GM20431 (cell line): ENCODE measurements around the gene GJE1.
"Not testable (repeated sequence)": the region's sequence is repeated elsewhere in the genome, so short reads cannot be mapped to it uniquely, and the experiment has no call there.

ENCODE experiments used
- in situ Hi-C: fragments of 300-500 bp; cut with MseI, MboI; formaldehyde crosslinking; loops from one replicate; pipeline ENCODE4 v1.15.0; 2020; ENCODE audit warnings: low sequenced_read_pairs; ENCODE audit not compliant: unreplicated experiment

GJE1 gene, protein sequence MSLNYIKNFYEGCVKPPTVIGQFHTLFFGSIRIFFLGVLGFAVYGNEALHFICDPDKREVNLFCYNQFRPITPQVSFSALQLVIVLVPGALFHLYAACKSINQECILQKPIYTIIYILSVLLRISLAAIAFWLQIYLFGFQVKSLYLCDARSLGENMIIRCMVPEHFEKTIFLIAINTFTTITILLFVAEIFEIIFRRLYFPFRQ

DNA sequence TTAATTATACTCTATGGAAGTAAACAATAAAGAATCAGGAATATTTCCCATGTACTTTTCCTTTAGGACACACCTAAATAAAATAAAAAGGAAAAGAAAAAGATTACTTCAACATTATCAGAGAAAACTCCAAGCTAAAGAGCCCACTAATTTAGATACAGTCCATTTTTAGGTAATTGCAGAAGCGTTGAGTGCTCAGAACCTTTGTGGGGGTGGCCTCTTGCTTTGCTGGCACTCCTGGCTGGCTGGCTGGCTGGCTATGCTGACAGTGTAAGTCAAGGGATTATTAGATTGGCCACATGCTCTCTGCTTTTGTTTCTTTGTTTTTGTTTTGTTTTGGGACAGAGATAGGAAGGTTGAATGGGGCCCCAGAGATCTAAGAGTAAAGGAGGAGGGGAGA lies at the start of gene GJE1:
Gene GJE1 (plus strand): TSS at position 301 of the 400 bp plus-strand sequence. CDS start 234 bp downstream, outside the sequence.
- in situ Hi-C loops, result loop anchor here (25.0 kb wide), 1 partner anchor 255 kb away; no protein-coding TSS in a partner anchor

DNA sequence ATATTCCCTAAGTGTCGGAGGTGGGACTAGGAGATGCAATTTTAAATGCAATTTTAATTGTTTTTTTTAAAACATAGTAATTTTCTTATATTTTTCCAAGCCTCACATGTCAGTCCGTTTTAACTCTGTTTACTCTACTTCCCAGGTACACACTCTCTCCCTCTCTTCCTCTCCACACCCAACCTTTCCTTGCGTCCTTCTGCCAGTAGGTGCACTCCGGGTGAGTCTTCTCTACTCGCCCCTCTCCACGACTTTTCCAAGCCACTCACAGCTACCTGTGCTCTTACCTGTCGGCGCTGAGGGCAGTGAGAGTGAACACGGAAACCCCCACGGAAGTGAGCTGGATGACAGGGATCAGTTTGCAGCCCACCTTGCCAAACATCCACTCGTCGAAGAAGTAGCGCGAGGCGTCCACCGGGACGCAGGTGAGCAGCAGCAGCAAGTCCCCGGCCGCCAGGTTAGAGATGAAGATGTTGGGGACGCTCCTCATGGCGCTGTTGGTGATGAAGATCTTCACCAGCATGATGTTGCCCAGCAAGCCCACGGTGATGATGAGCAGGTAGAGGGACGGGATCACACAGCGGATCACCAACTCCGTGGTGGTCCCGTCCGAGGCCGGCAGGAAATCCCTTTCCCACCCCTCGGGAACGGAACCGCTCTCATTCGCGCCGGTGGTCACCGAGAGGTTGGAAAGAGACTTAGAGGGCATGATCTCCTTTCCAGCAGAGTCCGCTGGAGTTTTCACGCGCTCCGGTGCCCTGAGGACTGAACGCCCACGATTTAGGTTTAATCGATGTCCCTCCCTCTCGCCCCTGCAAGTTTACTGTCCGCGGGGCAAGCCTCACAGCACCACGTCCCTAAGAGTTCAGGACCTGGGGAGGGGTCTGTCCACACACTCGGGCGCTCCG lies 44.5 kb upstream of the GJE1 start:
- in situ Hi-C loops, result no loop called here

DNA sequence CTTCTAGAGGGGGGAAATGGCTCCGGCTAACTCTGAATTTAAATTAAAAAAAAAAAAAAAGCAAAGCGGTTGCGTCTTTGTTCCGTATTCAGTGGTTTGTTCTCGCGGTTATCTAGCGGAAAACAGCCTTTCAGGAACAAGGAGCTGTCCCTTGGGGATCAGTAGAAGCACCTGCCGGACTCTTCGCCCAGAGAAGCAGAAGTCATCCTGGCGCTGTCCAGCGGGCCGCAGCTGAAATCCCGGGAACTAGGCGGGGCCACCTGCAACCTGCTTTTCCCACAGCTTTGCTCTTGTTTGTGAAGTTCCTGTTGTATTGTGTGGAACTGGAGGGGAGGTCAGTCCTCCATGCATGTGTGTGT lies 43.9 kb upstream of the GJE1 start:
- in situ Hi-C loops, result no loop called here

DNA sequence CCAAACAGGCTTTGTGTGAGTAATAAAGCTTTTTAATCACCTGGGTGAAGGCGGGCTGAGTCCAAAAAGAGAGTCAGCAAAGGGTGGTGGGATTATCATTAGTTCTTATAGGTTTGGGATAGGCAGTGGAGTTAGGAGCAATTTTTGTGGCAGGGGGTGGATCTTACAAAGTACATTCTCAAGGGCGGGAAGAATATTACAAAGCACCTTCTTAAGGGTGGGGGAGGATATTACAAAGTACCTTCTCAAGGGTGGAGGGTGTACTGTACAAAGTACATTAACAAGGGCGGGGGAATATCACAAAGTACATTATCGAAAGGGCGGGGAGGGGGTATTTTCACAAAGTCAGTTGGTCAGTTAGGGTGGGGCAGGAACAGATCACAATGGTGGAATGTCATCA lies 27.9 kb upstream of the GJE1 start:
- in situ Hi-C loops, result not testable (repeated sequence)

DNA sequence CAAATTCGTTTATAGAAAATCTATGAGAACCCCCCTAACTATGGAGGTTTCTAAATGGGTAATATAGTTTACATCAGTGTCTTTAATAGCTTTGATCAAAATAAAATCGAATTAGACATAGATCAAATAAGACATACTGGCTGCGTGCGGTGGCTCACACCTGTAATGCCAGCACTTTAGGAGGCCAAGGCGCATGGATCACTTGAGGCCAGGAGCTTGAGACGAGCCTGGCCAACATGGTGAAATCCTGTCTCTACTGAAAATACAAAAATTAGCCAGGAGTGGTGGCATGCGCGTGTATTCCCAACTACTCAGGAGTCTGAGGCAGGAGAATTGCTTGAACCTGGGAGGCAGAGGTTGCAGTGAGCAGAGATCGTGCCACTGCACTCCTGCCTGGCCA lies 21.9 kb upstream of the GJE1 start:
- in situ Hi-C loops, result not testable (repeated sequence)

DNA sequence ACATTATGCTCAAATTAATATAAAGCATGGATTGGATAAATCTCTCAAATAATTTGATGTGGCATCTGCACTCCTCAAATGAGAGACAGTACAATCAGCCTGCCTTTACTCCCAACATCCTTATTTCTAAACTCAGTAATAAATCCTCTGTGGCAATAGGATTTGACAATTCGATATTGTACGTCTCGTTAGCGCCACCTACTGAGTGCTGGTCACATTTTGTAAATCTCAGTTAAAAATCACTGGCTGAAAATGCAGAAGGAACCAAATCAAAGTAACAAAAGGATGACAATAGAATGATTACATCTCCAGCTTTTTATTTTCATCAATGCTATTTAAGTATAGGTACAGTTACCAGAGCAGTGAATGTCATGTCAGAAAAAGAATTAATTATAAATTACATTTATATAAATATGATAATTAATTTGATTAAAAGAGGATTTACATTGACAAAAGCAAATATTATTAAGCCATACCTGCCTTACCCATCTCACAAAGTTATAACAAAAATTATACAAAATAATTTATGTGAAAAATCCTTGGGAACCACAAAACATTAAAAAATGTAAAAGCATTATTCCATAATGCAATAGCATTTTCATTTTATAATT lies 20.2 kb upstream of the GJE1 start:
- in situ Hi-C loops, result no loop called here

DNA sequence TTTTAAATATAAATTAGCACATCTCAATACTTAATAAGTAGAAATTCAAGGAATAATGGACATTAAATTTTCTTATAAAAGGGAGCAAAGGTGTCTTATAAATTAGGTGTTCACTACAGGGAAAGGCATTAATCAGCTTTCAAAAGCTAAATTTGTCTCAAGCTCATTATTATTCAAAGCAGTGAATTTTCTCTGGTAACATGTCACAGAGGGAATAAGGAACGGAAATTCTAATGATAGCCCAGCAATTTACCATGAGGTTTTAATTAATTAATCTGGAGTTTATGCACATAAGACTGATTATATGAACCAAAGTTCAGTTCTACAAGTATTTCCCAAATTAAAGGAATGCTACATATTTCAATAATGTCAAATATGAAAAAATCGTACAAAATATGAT lies 15.4 kb upstream of the GJE1 start:
- in situ Hi-C loops, result no loop called here

DNA sequence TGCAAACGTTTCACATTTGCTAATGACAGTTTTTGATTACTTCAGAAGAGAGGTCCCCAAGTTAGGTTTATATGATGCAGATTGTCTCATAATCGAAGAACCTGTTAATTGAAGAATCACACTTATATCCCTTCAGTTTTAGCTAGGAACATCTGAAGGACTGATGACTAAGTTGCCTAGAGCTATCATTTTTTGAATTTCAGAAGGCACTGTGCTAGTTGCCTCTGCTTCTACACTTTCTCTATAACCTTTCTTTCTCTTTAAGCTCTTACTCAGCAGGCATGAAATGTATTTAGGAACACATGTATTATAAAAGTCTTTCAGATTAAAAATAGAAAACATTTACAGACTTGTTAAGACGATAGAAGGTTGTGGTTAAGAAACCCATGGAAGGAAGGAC lies 14.4 kb upstream of the GJE1 start:
- in situ Hi-C loops, result no loop called here

DNA sequence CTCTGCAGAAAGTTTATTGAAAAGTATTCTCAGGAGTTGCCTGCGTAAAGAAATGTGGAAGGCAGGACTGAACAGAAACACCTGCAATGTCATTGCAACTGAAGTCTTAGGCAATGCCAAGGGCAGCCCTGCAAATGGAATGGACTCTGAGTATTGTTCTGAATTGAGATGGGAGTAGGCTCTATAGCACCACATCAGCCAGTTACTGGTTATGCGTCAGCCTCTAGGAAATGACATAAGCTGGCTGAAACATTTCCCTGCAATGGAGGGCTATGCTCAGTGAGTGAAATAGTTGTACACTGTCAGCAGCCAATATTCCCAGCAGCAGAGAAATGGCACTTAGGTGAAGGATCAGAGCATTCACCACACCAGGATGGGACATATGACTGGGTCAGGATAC lies 13.8 kb upstream of the GJE1 start:
- in situ Hi-C loops, result no loop called here

DNA sequence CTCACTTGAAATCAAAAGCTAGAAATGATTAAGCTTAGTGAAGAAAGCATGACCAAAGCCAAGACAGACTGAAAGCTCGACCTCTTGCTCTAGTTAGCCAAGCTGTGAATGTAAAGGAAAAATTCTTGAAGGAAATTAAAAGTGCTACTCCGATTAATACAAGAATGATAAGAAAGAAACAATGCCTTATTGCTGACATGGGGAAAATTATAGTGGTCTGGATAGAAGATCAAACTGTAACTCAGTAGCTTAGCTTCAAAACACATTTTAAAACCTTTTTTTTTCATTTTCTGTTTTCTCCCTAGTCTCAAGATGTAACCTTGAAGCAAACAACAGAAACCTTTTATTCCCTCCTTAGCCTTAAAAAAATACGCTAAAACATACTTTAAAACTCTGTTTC lies 11.4 kb upstream of the GJE1 start:
- in situ Hi-C loops, result no loop called here

DNA sequence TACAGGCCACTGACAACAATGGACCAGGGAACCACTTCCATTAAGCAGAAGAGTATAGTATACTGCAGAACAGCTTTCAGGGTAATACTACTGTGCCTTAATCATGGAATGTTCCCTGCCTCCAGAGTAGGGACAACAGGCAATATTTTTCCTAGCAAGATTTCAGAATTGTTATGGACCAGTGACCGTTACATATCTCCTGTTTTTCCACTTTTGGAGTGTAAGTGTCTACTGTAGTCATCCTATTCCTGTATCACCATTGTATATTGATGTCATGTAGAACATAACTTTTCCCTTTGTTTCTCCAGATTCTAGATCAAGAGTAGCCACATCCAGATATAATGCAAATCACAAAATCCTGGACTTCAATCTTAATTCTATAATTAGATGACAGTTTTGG lies 1.9 kb upstream of the GJE1 start:
- in situ Hi-C loops, result loop anchor here (25.0 kb wide), 1 partner anchor 256 kb away; no protein-coding TSS in a partner anchor

DNA sequence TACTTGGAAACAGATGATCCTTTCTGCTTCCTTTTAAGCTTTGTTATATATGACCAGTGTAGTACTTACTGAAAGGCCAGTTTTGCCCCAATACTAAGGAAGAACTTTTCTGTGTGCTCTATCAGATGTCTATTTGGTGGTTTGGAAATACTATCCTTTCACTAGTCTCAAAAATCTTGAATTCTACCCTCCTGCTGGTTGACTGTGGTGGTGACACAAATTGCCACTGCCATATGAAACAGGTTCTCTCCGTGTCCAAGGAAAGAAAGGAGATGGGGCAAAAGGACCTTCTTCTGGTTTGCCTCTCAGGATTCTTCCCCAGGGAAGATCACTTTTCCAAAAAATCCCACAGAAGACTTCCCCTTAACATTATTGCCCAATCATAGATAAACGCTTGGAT lies 6.2 kb downstream of the GJE1 start:
- in situ Hi-C loops, result loop anchor here (25.0 kb wide), 1 partner anchor 248 kb away; no protein-coding TSS in a partner anchor

DNA sequence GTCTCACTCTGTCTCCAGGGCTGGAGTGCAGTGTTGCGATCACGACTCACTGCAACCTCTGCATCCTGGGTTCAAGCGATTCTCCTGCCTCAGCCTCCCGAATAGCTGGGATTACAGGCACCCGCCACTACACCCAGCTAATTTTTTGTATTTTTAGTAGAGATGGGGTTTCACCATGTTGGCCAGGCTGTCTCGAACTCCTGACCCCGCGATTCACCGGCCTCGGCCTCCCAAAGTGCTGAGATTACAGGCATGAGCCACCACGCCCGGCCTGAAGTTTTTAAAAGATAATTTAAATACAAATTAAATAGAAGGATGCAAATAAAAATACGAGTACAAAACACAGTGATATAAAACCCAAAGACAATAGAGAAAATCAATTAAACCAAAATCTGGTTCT lies 8.8 kb downstream of the GJE1 start:
- in situ Hi-C loops, result loop anchor here (25.0 kb wide), 1 partner anchor 246 kb away; no protein-coding TSS in a partner anchor

DNA sequence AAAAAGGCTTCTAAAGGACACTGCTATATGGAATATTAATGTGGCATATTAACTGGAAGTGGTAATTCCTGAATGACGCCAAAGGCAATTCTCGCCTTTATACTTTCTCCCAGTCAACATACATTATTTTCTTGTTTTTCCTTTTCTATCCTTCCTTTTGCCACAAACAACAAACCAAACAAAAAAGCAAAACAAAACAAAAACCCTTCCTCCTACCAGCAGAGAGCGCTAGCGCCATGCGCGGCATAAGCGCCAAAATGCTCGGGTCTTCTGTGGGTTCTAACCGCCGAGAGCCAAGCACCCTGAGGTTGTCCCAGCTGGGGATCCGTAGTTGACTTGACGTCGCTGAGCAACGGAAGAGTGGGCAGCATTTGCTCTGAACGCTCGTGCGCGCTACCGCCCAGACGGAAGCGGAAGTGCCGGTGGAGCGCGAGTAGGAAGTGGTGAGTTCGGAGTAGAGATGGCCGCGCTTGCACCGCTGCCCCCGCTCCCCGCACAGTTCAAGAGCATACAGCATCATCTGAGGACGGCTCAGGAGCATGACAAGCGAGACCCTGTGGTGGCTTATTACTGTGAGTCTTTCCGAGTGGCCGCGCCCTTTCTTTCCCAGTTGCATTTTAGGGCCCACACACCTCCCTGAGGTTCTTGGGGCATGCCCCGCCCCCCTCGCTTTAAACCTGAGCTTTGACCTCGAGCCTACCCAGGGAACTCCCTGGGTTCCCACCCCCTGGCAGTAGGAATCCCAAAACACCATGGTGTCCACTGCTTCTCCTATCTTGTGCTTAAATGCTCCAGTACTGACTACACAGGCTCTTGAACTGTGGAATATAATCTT lies 14.3 kb downstream of the GJE1 start, which contains the start of the genes NMBR and VTA1:
Gene NMBR (minus strand): TSS at position 295 of the 835 bp plus-strand sequence. CDS start 58,464 bp downstream, outside the sequence.
Gene VTA1 (plus strand): TSS at position 436 of the 835 bp plus-strand sequence. CDS start 25 bp downstream, at position 461.
- in situ Hi-C loops, result loop anchor here (25.0 kb wide), 1 partner anchor 240 kb away; no protein-coding TSS in a partner anchor

DNA sequence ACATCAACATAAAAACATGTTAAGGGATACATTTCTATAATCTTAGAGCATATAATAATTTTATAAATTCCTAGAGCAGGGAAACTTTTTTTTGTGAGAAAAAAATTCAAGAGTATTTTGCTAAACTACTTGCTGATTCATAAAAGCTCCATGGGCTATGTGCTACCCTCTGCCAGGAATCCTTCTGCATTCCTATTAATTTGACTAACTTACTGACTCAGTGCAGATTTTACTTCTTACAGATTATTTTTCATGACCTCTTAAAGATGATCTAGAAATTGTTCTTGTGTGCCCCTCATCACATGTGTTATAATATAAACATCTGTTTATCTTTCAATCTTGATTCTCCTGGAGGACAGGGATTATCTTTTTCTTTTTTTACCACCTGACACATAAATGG lies 20.0 kb downstream of the GJE1 start:
- in situ Hi-C loops, result no loop called here

DNA sequence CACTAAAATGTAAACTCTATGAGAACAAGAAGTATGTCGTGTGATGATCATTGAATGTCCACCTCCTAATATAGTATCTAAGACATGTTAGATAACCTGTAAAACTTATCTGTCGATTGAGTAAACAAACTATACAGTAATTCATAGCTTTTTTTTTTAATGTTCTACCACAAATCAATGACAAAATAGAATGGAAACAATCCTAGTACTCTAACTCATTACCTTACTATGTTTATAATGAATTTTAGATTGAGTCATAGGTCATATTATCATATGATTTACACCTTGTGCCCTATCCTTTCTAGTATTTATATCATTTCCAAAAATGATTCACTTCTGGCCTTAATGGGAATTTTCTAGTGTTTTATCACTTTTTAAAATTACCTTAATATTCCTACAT lies 20.5 kb downstream of the GJE1 start:
- in situ Hi-C loops, result no loop called here

DNA sequence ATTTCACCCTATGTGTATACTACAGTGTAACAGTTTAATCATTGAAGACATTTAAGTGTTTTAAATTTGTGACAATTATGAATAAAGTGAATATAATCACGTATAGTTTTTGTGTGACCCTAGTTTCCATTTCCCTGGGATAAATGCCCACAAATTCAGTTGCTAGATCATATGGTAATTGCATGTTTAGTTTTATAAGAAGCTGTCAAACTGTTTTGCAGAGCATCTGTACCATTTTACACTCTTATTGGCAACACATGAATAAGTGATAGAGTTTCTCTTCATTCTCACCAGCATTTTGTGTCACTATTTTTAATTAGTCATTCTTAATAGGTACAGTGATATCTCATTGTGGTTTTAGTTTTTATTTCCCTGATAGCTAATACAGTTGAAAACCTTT lies 21.6 kb downstream of the GJE1 start:
- in situ Hi-C loops, result no loop called here

DNA sequence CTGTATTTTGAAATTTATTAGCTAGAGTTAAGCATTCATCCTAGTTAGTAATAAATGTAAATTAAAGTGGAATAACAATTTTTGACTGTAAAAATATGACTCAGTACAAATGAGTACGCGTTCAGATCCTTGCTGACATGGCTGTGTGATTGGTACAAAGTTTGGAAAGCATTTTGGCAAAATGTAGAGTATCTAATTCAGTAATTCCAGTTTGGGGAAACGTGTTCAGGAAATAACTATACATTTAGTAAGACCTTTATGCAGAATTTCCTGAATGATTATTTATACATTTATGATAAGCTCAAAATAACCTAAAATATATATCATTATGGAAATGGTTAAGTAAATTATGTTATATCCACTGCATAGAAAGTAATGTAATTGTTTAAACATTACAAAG lies 22.4 kb downstream of the GJE1 start:
- in situ Hi-C loops, result no loop called here

DNA sequence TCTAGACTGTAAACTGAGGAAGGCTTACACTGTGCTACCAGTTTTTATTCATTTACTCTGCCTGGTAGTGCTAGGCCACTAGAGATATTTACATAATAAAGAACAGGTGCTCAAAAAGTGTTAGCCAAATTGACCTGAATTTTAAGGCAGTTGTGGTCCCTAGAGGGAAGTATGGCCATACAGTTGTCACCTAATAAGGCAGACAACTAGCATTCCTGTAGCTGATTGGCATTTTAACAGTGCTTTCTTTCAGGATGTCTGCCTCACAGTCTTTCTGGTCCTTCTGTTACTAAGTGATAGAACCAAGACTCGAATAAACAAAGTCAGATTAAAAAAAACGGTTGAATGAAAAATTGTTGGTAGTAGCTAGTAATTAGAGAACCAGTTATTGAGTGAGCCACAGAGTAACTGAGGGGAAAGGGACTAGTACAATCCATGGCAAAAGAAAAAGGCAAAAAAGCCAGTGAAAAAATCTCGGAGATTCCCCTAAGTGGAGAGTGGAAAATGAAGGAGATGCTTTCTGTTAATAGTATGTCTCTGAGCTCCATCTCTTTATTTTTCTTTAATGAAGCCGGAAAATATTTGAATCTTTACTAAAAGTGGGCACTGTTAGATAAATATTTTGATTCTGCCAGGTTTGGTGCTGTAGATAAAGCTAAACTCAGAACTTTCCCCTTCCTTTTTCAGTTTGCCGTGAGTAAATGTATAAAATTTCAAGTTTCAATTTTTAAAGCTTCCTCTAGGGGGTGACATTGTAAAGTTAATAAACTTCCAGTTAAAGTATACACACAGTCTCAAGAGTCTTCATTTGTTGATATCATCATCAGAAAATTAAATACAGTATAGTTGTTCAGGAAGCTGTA lies 23.4 kb downstream of the GJE1 start:
- in situ Hi-C loops, result no loop called here
